Osteoblast (primary cell): Measurements from ENCODE around the gene CXXC5. TPM values are rescaled to one million over a fixed set of nuclear protein-coding genes. Genes with fewer than 3 reads are reported as not detected.

Experiments used
- DNase-seq: peaks from one replicate; pipeline ENCODE4 v3.0.0; 2011; ENCODE audit warnings: low spot score, mixed read lengths; ENCODE audit not compliant: insufficient read length; ENCODE audit errors: missing footprints
- H2AFZ ChIP-seq: 2 replicates; pipeline ENCODE4 v1.6.0; 2011; ENCODE audit warnings: mild to moderate bottlenecking, low read length
- H3K27ac ChIP-seq: 2 replicates; pipeline ENCODE4 v1.5.1; 2011; ENCODE audit warnings: mild to moderate bottlenecking, low read depth, low read length, moderate library complexity
- H3K27me3 ChIP-seq: 2 replicates; pipeline ENCODE4 v1.6.0; 2012; ENCODE audit warnings: mild to moderate bottlenecking, control low read depth, inconsistent platforms, low read length, moderate library complexity; ENCODE audit not compliant: insufficient read depth
- H3K36me3 ChIP-seq: 2 replicates; pipeline ENCODE4 v1.5.1; 2011; ENCODE audit warnings: mild to moderate bottlenecking, low read length, control low read depth, moderate library complexity; ENCODE audit not compliant: insufficient read depth
- H3K4me1 ChIP-seq: 2 replicates; pipeline ENCODE4 v1.5.1; 2011; ENCODE audit warnings: mild to moderate bottlenecking, low read length, control low read depth, moderate library complexity; ENCODE audit not compliant: insufficient read depth
- H3K4me2 ChIP-seq: 2 replicates; pipeline ENCODE4 v1.6.0; 2011; ENCODE audit warnings: mild to moderate bottlenecking, low read length; ENCODE audit not compliant: insufficient read depth
- H3K4me3 ChIP-seq: fragments of 200-600 bp; sonication (generic); 3 replicates; pipeline ENCODE4 v1.5.1; 2012; ENCODE audit warnings: mild to moderate bottlenecking, low read length, inconsistent platforms; ENCODE audit not compliant: insufficient read depth
- H3K79me2 ChIP-seq: 2 replicates; pipeline ENCODE4 v1.6.0; 2012; ENCODE audit warnings: mild to moderate bottlenecking, low read length, control low read depth, inconsistent platforms; ENCODE audit not compliant: insufficient read depth
- H3K9me3 ChIP-seq: 2 replicates; pipeline ENCODE4 v1.5.1; 2011; ENCODE audit warnings: low read depth, low read length, control low read depth
- H4K20me1 ChIP-seq: 2 replicates; pipeline ENCODE4 v1.6.0; 2012; ENCODE audit warnings: mild to moderate bottlenecking, low read length, control low read depth; ENCODE audit not compliant: insufficient read depth
- total RNA-seq: library from RNA; depleted of rRNA; stranded (reverse); fragments of >200 nt; gene quantifications from 2 replicates; pipeline ENCODE4 v1.2.3, GENCODE V29; 2012
- TF ChIP-seq, protein P1 (sequence below): IDR thresholded peaks from 2 replicates; pipeline ENCODE4 v1.5.1; 2011; ENCODE audit warnings: mild to moderate bottlenecking, low read depth, low read length, moderate library complexity; ENCODE audit errors: extremely low read depth

The CXXC5 gene
- total RNA-seq, 1 donor: 186 TPM

DNA sequence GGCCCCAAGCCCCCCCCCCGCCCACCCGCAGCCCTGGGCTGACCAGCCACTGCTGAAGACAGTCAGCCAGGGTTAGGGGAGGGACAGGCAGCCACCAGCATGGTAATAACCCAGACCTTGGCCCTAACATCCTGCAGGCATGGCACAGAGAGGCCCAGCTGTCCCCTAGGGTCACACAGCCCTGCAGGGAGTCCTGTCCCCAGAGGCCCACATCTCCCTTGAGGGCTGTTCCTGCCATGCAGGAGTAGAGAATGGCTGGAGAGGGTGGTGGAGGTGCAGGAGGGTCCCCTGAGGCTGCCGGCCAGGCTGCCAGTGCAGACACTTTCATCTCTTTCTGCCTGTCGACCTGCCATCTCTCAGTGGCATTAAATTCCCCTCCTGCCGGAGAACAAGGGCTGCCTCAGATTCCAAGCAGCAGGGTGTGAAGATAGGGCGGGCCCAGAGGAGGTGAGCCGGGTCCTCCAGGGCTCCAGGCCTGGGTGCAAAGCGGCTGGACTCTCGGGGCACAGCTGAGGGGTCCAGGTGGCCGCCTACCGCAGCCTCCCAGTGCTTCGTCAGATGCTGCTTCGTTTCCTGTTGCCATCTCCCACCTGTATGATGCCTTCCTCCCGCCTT, 40.0 kb downstream of the CXXC5 start:
- peak overlapping the region; percentile 23 for H3K27ac ChIP-seq
- H3K4me2 ChIP-seq: no peak overlapping the region
- H3K4me1 ChIP-seq: peaks cover 35% of the 10 kb centered on the region
- H3K36me3 ChIP-seq: peaks cover 46% of the 10 kb centered on the region
- H3K79me2 ChIP-seq: peaks cover 52% of the 10 kb centered on the region
- H3K27me3 ChIP-seq: no peaks in the 10 kb centered on the region
- no peak overlapping the region for H2AFZ ChIP-seq
- H4K20me1 ChIP-seq: peaks cover 35% of the 10 kb centered on the region
- DNase-seq: no peak
- no peaks in the 10 kb centered on the region for H3K9me3 ChIP-seq
- H3K4me3 ChIP-seq: no peak overlapping the region
- TF ChIP-seq, protein P1, sequence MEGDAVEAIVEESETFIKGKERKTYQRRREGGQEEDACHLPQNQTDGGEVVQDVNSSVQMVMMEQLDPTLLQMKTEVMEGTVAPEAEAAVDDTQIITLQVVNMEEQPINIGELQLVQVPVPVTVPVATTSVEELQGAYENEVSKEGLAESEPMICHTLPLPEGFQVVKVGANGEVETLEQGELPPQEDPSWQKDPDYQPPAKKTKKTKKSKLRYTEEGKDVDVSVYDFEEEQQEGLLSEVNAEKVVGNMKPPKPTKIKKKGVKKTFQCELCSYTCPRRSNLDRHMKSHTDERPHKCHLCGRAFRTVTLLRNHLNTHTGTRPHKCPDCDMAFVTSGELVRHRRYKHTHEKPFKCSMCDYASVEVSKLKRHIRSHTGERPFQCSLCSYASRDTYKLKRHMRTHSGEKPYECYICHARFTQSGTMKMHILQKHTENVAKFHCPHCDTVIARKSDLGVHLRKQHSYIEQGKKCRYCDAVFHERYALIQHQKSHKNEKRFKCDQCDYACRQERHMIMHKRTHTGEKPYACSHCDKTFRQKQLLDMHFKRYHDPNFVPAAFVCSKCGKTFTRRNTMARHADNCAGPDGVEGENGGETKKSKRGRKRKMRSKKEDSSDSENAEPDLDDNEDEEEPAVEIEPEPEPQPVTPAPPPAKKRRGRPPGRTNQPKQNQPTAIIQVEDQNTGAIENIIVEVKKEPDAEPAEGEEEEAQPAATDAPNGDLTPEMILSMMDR: no peak

DNA sequence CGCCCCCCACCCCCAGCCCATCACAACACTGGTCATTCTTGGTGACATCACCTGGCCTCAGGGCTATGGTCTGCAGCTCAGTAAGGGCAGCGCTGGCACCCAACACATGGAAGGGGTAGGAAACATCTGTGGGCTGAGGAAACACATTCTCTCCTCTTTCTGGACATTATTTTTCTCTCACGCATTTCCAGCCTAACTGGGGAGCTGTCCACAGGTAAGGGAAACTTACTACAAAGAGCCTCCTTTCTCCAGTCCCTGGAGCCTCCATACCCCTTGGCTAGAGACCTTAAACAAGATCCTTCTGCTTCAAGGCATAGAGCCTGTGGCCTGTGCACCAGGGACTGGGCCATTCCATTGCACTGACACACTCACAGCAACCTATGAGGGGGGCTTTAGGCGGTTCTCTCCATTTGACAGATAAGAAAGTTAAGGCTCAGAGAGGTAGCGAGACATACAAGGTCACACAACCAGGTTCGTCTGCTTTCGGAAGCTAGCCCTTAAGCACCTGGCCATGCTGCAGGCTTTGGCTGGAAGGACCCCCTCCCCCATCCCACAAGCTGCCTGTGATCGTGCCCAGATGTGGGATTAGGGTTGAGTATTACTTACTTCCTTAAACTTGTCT, 40.7 kb downstream of the CXXC5 start:
- Histone ChIP-seq H3K36me3 (peaks cover 40% of the 10 kb centered on the region), H3K9me3 (no peaks in the 10 kb centered on the region), H3K27ac (peak overlapping the region; percentile 91), H3K4me3 (no peak overlapping the region), H3K4me1 (peaks cover 41% of the 10 kb centered on the region), H3K4me2 (no peak overlapping the region), H3K27me3 (no peaks in the 10 kb centered on the region), H4K20me1 (peaks cover 32% of the 10 kb centered on the region), H2AFZ (no peak overlapping the region), H3K79me2 (peaks cover 46% of the 10 kb centered on the region)
- TF ChIP-seq, protein P1: no peak
- no peak for DNase-seq

DNA sequence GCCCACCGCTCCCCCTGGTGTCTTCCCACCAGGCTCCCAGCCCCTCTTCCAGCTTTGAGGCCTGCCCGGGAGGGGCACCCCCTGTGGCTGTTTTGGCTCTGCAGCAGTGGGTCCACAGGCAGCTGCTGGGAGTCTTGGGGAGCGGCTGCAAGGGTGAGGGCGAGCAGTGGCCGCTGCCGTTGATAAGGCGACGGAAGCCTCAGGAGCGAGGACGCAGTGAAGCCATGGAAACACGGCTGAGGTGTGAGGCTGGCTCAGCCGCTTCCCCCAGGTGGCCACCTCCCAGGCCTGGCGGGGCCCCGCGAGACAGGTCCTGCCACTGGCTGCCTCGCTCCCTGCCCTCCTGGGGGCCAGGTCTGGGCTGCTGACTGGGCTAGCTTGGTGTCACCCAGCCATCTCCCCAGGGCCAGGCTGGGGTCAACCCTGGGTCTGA, 41.5 kb downstream of the CXXC5 start:
- Histone ChIP-seq H3K27ac (peak overlapping the region; percentile 91), H3K4me2 (peak overlapping the region; percentile 62), H3K4me1 (peaks cover 48% of the 10 kb centered on the region)

More for the DNA sequence above, 41.5 kb downstream of the CXXC5 start:
- TF ChIP-seq, protein P1: no peak
- Histone ChIP-seq H3K27me3 (no peaks in the 10 kb centered on the region), H3K79me2 (peaks cover 38% of the 10 kb centered on the region), H2AFZ (no peak overlapping the region), H3K4me3 (no peak overlapping the region), H3K9me3 (no peaks in the 10 kb centered on the region), H3K36me3 (peaks cover 33% of the 10 kb centered on the region), H4K20me1 (peaks cover 25% of the 10 kb centered on the region)
- DNase-seq: no peak
